Body of pancreas (tissue), 4 donors: ENCODE results near the gene LYL1.

ENCODE experiments used
- CTCF ChIP-seq, 7 experiments: fragments of 450-650 bp in 4 of 7; fragments of 200-600 bp in 3 of 7; sonication (generic) in 3 of 7; IDR thresholded peaks; one replicate each; pipeline ENCODE4 v1.5.1; 2016 to 2019; ENCODE audit warnings: antibody characterized with exemption in 7 of 7
- POLR2A ChIP-seq, 3 donors: fragments of 450-650 bp; IDR thresholded peaks; one replicate each; pipeline ENCODE4 v1.6.1; 2016; ENCODE audit warnings: antibody characterized with exemption in 3 of 3, mild to moderate bottlenecking in 2 of 3

- TF ChIP-seq CTCF (IDR thresholded peaks at IDR 0.05) (no peak), POLR2A (IDR thresholded peaks at IDR 0.05) (no peak)
Observed at GRCh38 chr19:13122980-13123957, 20.6 kb upstream of the LYL1 start.
